PFSK-1 (cell line): ENCODE measurements around the gene TRAF3IP3.

Experiments used
- FOXP2 ChIP-seq: optimal IDR thresholded peaks from 2 replicates; pipeline ENCODE3; 2011; ENCODE audit warnings: borderline replicate concordance, control low read depth, inconsistent platforms; ENCODE audit not compliant: insufficient read depth; ENCODE audit errors: extremely low read length, extremely low read depth
- POLR2AphosphoS5 ChIP-seq: IDR thresholded peaks from 2 replicates; pipeline ENCODE4 v1.6.1; 2012; ENCODE audit warnings: low read depth, mild to moderate bottlenecking, control low read depth, low read length, moderate library complexity
- REST ChIP-seq, 2 experiments: IDR thresholded peaks; 2 replicates each; pipeline versions ENCODE4 v1.6.1 to v1.8.0; 2011 to 2012; ENCODE audit warnings: low read depth in 2 of 2, low read length in 2 of 2, control low read depth in 1 of 2, inconsistent platforms in 1 of 2, mild to moderate bottlenecking in 1 of 2, moderate library complexity in 1 of 2; ENCODE audit not compliant: insufficient read depth in 1 of 2
- SIN3A ChIP-seq: IDR thresholded peaks from 2 replicates; pipeline ENCODE4 v1.6.1; 2012; ENCODE audit warnings: mild to moderate bottlenecking, low read length, moderate library complexity, borderline replicate concordance; ENCODE audit not compliant: insufficient read depth
- TAF1 ChIP-seq: IDR thresholded peaks from 2 replicates; pipeline ENCODE4 v1.6.1; 2012; ENCODE audit warnings: low read length, control low read depth, borderline replicate concordance; ENCODE audit not compliant: insufficient read depth

TRAF3IP3 gene

GRCh38 chr1:209803568-209803967 lies 47.7 kb downstream of the TRAF3IP3 start:
- TF ChIP-seq SIN3A (no peak), POLR2AphosphoS5 (no peak), REST (IDR thresholded peaks at IDR 0.05; ENCODE audit: insufficient read depth in 1 of 2, low read depth in 2 of 2, low read length in 2 of 2) (no peak), FOXP2 (no peak), TAF1 (no peak)

GRCh38 chr1:209805341-209805781 lies 49.5 kb downstream of the TRAF3IP3 start:
- TF ChIP-seq FOXP2, result no peak
- no peak for TF ChIP-seq POLR2AphosphoS5
- TF ChIP-seq TAF1, result no peak
- TF ChIP-seq REST (IDR thresholded peaks at IDR 0.05; ENCODE audit: insufficient read depth in 1 of 2, low read depth in 2 of 2, low read length in 2 of 2), result no peak
- no peak for TF ChIP-seq SIN3A

GRCh38 chr1:209805875-209806760 lies 50.3 kb downstream of the TRAF3IP3 start, which contains the start of gene IRF6:
Gene IRF6 (minus strand): TSS chr1:209806142. CDS start chr1:209801413, 4,729 bp downstream.
- TF ChIP-seq REST (IDR thresholded peaks at IDR 0.05; ENCODE audit: insufficient read depth in 1 of 2, low read depth in 2 of 2, low read length in 2 of 2) (no peak), POLR2AphosphoS5 (no peak), TAF1 (no peak), SIN3A (no peak), FOXP2 (no peak)

GRCh38 chr1:209807509-209807908 lies 51.7 kb downstream of the TRAF3IP3 start:
- TF ChIP-seq TAF1, result no peak
- no peak for TF ChIP-seq REST (IDR thresholded peaks at IDR 0.05; ENCODE audit: insufficient read depth in 1 of 2, low read depth in 2 of 2, low read length in 2 of 2)
- no peak for TF ChIP-seq SIN3A
- no peak for TF ChIP-seq FOXP2
- no peak for TF ChIP-seq POLR2AphosphoS5
